Measurements from ENCODE around the gene DPP10.

DNA sequence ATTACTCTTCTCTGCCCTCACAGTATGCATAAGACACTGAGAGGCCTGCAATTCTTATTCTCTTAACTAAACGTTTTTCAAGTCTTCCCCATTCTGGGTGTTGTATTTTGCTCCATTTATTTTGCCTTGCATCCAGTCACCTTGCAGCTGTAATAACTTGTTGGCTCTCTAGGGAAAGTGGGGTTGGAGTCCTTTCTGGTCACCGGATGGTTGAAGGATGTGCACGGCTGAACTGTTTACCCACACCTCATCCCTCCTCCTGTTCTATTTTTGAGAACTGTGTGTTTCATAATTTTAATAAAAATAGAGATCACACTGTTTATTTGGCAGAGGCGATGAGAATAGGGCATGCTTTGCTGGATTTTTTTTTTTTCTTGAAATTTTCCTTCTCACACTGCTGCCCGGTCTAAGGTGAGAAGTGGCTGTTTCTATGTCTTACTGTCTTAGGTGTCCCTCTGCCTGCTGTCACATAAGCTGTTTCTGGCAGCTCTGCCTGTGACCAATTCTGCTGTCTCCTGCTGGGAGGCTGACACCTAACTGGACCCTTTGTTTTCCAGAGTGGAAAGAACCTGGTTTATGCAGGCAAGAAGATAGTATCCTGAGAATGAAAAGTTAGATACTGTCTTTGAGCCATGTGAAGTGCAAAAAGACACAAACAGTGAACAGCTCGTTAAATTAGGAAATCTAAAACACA, 342.6 kb downstream of the DPP10 start:
- TF ChIP-seq, protein P1, sequence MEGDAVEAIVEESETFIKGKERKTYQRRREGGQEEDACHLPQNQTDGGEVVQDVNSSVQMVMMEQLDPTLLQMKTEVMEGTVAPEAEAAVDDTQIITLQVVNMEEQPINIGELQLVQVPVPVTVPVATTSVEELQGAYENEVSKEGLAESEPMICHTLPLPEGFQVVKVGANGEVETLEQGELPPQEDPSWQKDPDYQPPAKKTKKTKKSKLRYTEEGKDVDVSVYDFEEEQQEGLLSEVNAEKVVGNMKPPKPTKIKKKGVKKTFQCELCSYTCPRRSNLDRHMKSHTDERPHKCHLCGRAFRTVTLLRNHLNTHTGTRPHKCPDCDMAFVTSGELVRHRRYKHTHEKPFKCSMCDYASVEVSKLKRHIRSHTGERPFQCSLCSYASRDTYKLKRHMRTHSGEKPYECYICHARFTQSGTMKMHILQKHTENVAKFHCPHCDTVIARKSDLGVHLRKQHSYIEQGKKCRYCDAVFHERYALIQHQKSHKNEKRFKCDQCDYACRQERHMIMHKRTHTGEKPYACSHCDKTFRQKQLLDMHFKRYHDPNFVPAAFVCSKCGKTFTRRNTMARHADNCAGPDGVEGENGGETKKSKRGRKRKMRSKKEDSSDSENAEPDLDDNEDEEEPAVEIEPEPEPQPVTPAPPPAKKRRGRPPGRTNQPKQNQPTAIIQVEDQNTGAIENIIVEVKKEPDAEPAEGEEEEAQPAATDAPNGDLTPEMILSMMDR (IDR thresholded peaks at IDR 0.05; ENCODE audit: insufficient read depth, low read depth, low read length): no peak
- no peak for TF ChIP-seq EZH2 (IDR thresholded peaks at IDR 0.05; ENCODE audit: insufficient read depth, low read length)
